Ascending aorta (tissue), 2 donors: ENCODE measurements around the gene LONP1. TPM values are rescaled to one million over a fixed set of nuclear protein-coding genes. Genes with fewer than 3 reads are reported as not detected.

Experiments
- DNase-seq, 2 donors: peaks; one replicate each; pipeline ENCODE4 v3.0.0-alpha.2; 2019; ENCODE audit warnings: low spot score in 2 of 2
- H3K27ac ChIP-seq, 2 donors: fragments of 200-600 bp; sonication (generic); one replicate each; pipeline ENCODE4 v1.5.1; 2016 to 2017; ENCODE audit warnings: mild to moderate bottlenecking in 1 of 2
- H3K27me3 ChIP-seq: fragments of 200-600 bp; sonication (generic); one replicate; pipeline ENCODE4 v1.5.1; 2017
- H3K36me3 ChIP-seq, 2 donors: fragments of 200-600 bp; sonication (generic); one replicate each; pipeline ENCODE4 v1.5.1; 2016
- H3K4me1 ChIP-seq, 2 donors: fragments of 200-600 bp; sonication (generic); one replicate each; pipeline ENCODE4 v1.5.1; 2016 to 2017; ENCODE audit warnings: mild to moderate bottlenecking in 1 of 2
- H3K4me3 ChIP-seq, 2 donors: fragments of 200-600 bp; sonication (generic); one replicate each; pipeline ENCODE4 v1.5.1; 2016 to 2017; ENCODE audit warnings: mild to moderate bottlenecking in 1 of 2
- H3K9me3 ChIP-seq, 2 donors: fragments of 200-600 bp; sonication (generic); one replicate each; pipeline ENCODE4 v1.5.1; 2016
- CTCF ChIP-seq, 3 experiments: fragments of 200-600 bp in 2 of 3; fragments of 450-650 bp in 1 of 3; sonication (generic) in 2 of 3; IDR thresholded peaks; one replicate each; pipeline ENCODE4 v1.5.1; 2016 to 2019; ENCODE audit warnings: antibody characterized with exemption in 3 of 3, mild to moderate bottlenecking in 1 of 3, moderate library complexity in 1 of 3
- intact Hi-C: fragments of 100-400 bp; cut with DNase I; formaldehyde crosslinking; loops from one replicate; pipeline ENCODE4 v1.15.1; 2023
- total RNA-seq: library from RNA; depleted of rRNA; stranded (reverse); fragments of >200 nt; gene quantifications from one replicate; pipeline ENCODE4 v1.1.0, GENCODE V29; 2016

LONP1 gene
- total RNA-seq, 1 donor from 2014 or later, result 60.0 TPM

DNA sequence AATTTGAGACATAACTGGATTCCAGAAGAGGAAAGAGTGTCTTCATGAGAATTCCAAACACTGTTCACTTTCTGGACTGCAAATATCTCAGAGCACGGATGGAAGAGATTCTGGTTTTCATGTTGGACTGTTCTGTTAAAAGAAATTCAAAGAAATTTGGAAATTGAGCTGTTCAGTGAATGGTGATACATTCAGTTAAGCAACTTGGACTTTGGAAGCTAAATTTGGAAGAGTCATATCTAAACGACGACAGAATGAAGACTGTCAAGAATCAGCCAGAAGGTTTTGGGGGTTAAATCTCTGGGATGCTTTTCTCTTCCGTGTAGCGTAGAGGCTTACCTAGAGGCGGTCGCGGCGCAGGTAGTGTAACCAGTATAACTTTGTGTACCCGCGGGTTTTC is 71.5 kb downstream of the LONP1 start:
- Histone ChIP-seq H3K27ac (no peak overlapping the region), H3K27me3 (no peaks in the 10 kb centered on the region), H3K4me3 (no peak overlapping the region), H3K9me3 (no peaks in the 10 kb centered on the region), H3K4me1 (no peaks in the 10 kb centered on the region), H3K36me3 (peaks cover 77 to 91% of the 10 kb centered on the region in 2 donors)
- no peak for TF ChIP-seq CTCF (IDR thresholded peaks at IDR 0.05)
- intact Hi-C loops, result no loop called here
- no peak for DNase-seq

DNA sequence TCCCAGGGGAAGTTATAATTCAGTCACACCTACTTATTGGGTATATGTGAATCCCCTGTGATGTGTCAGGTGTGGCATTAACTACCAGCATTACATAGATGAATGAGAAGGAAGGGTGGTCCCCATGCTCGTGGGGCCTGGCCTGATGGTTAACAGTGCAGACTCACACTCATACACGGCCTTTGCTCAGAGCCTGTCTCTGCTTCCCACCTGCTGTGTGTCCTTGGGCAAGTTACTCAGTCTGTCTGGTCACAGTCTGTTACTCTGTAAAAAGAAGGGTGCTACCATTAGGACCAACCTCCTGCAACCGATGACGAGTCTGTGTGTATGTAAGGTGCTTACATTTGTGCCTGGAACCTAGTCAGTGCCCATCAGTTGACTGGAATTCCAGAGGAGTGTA is 73.2 kb downstream of the LONP1 start:
- H3K27ac ChIP-seq, result no peak overlapping the region
- H3K9me3 ChIP-seq, result no peaks in the 10 kb centered on the region
- H3K4me1 ChIP-seq, result no peaks in the 10 kb centered on the region
- H3K4me3 ChIP-seq, result no peak overlapping the region
- TF ChIP-seq CTCF (IDR thresholded peaks at IDR 0.05), result no peak
- intact Hi-C loops, result no loop called here
- peaks cover 75 to 89% of the 10 kb centered on the region in 2 donors for H3K36me3 ChIP-seq
- DNase-seq, result no peak
- H3K27me3 ChIP-seq, result no peaks in the 10 kb centered on the region

DNA sequence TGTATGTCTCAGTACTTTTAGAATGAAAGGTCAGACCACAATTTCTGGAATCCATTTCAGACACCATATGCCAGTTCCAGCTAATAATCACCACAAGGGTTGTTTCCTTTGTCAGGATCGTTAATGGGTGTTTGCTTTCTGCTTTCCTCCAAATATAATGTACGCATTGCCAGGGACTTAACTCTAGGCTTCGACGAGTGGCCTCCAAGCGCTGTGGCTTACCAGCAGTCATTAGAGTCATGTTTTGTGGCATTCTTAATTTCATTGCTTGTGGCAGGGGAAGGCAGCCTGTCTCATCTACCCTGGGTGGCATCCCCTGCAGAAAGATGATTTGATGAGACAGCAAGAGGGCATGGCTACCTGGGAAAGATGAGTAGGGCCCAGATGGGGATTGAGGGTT is 74.5 kb downstream of the LONP1 start:
- no peak for DNase-seq

DNA sequence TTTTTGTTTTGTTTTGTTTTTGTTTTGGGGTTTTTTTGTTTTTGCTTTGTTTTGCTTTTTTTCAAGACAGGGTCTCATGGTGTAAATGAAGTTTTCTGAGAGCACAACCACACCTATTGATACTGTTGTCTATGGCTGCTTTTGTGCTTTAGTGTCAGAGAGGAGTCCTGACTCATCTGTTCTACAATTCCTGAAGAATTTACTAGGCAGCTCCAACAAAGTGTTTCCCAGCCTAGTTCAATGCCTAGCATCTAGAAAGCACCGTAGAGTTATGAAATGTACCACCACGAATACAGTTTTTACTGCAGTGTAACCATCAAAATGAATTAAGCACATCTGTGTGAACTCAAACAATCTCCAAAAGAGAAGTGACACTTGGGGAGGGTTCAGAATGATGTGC is 75.9 kb downstream of the LONP1 start:
- Histone ChIP-seq H3K27ac (no peak overlapping the region), H3K4me1 (no peaks in the 10 kb centered on the region), H3K27me3 (no peaks in the 10 kb centered on the region), H3K36me3 (peaks cover 57 to 72% of the 10 kb centered on the region in 2 donors), H3K4me3 (no peak overlapping the region), H3K9me3 (no peaks in the 10 kb centered on the region)
- no peak for TF ChIP-seq CTCF (IDR thresholded peaks at IDR 0.05)
- DNase-seq, result no peak
- intact Hi-C loops, result no loop called here

More for the DNA sequence above, 74.5 kb downstream of the LONP1 start:
- no peak for TF ChIP-seq CTCF (IDR thresholded peaks at IDR 0.05)
- no peaks in the 10 kb centered on the region for H3K4me1 ChIP-seq
- H3K27ac ChIP-seq, result no peak overlapping the region
- peaks cover 65 to 80% of the 10 kb centered on the region in 2 donors for H3K36me3 ChIP-seq
- H3K9me3 ChIP-seq, result no peaks in the 10 kb centered on the region
- intact Hi-C loops, result no loop called here
- no peak overlapping the region for H3K4me3 ChIP-seq
- no peaks in the 10 kb centered on the region for H3K27me3 ChIP-seq

GRCh38 chr19:5643060-5643459 is 76.9 kb downstream of the LONP1 start:
- no peaks in the 10 kb centered on the region for H3K27me3 ChIP-seq
- H3K36me3 ChIP-seq, result peaks cover 52 to 66% of the 10 kb centered on the region in 2 donors
- intact Hi-C loops, result no loop called here
- H3K9me3 ChIP-seq, result no peaks in the 10 kb centered on the region
- no peaks in the 10 kb centered on the region for H3K4me1 ChIP-seq
- TF ChIP-seq CTCF (IDR thresholded peaks at IDR 0.05), result no peak
- no peak for DNase-seq
- H3K27ac ChIP-seq, result no peak overlapping the region
- no peak overlapping the region for H3K4me3 ChIP-seq

DNA sequence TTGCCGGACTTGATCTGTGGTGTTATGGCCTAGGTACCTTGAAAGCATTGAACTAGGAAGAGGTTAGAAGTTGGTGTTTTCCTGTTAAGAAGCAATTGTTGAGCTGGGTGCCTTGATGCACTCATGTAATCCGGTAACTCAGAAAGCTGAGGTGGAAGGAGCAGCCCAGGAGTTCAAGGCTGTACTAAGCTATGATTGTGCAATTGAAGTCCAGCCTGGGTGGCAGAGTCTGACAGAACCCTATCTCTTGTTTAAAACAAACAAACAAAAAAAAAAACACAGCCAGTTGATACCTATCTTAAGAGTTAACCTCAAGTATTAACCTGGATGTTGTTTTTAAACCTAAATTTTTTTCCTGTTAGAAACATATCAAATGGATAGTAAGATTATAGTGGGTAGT is 77.7 kb downstream of the LONP1 start:
- intact Hi-C loops, result no loop called here
- DNase-seq, result no peak

More for the DNA sequence above, 77.7 kb downstream of the LONP1 start:
- Histone ChIP-seq H3K27ac (no peak overlapping the region), H3K27me3 (no peaks in the 10 kb centered on the region), H3K36me3 (peaks cover 46 to 58% of the 10 kb centered on the region in 2 donors), H3K4me1 (no peaks in the 10 kb centered on the region), H3K4me3 (no peak overlapping the region), H3K9me3 (no peaks in the 10 kb centered on the region)
- no peak for TF ChIP-seq CTCF (IDR thresholded peaks at IDR 0.05)
